Stomach (tissue), 9 donors: ENCODE results near the gene CD81. TPM values are rescaled to one million over a fixed set of nuclear protein-coding genes. Genes with fewer than 3 reads are reported as not detected.

Source experiments
- DNase-seq, 2 donors: peaks; one replicate each; pipeline versions ENCODE4 v3.0.0 to v3.0.0-alpha.2; 2013 to 2019
- H3K27ac ChIP-seq, 5 donors: fragments of 200-600 bp in 4 of 5; sonication (generic) in 4 of 5; one replicate each; pipeline ENCODE4 v1.5.1; 2013 to 2019; ENCODE audit warnings: mild to moderate bottlenecking in 1 of 5, moderate library complexity in 1 of 5
- H3K27me3 ChIP-seq, 3 donors: fragments of 200-600 bp; sonication (generic); one replicate each; pipeline ENCODE4 v1.5.1; 2017 to 2019; ENCODE audit warnings: mixed run types in 1 of 3
- H3K36me3 ChIP-seq, 4 donors: fragments of 200-600 bp; sonication (generic); 1 replicate in 3 of 4; 2 replicates in 1 of 4; pipeline ENCODE4 v1.5.1; 2016 to 2019
- H3K4me1 ChIP-seq, 4 donors: fragments of 200-600 bp; sonication (generic); one replicate each; pipeline ENCODE4 v1.5.1; 2016 to 2019
- H3K4me3 ChIP-seq, 4 donors: fragments of 200-600 bp; sonication (generic) in 3 of 4; one replicate each; pipeline ENCODE4 v1.5.1; 2016 to 2019; ENCODE audit warnings: mild to moderate bottlenecking in 1 of 4
- H3K9me3 ChIP-seq, 4 donors: fragments of 200-600 bp; sonication (generic); one replicate each; pipeline ENCODE4 v1.5.1; 2016 to 2019
- CTCF ChIP-seq, 7 experiments: fragments of 450-650 bp in 4 of 7; fragments of 200-600 bp in 3 of 7; sonication (generic) in 3 of 7; IDR thresholded peaks; one replicate each; pipeline ENCODE4 v1.5.1; 2016 to 2019; ENCODE audit warnings: antibody characterized with exemption in 7 of 7, control low read depth in 2 of 7, mild to moderate bottlenecking in 1 of 7
- EP300 ChIP-seq: sonication (generic); formaldehyde crosslinking; IDR thresholded peaks from one replicate; pipeline ENCODE4 v1.6.1; 2017; ENCODE audit warnings: antibody characterized with exemption
- POLR2A ChIP-seq, 4 donors: fragments of 450-650 bp; IDR thresholded peaks; one replicate each; pipeline ENCODE4 v1.6.1; 2016; ENCODE audit warnings: antibody characterized with exemption in 4 of 4, control low read depth in 2 of 4, mild to moderate bottlenecking in 1 of 4, moderate library complexity in 1 of 4
- POLR2AphosphoS5 ChIP-seq, 3 donors: sonication (generic); formaldehyde crosslinking; IDR thresholded peaks; one replicate each; pipeline ENCODE4 v1.6.1; 2016; ENCODE audit warnings: antibody characterized with exemption in 3 of 3
- WGBS, 5 donors: extraction: QIAGEN DNeasy Blood & Tissue Kit in 3 of 5; methylation state at CpG; one replicate each; pipeline versions ENCODE4 v1.1.5 to v1.1.7; 2013 to 2018; 5-methylcytosine and 5-hydroxymethylcytosine counted together
- intact Hi-C: fragments of 100-400 bp; cut with DNase I; formaldehyde crosslinking; loops from one replicate; pipeline ENCODE4 v1.15.1; 2023; ENCODE audit warnings: low total_unique reads
- polyA plus RNA-seq, 3 donors: library from polyadenylated mRNA; stranded (reverse); fragments of 200-250 nt; gene quantifications; one replicate each; pipeline ENCODE4 v1.2.3, GENCODE V29; 2013
- total RNA-seq, 5 donors: library from RNA; depleted of rRNA; stranded (reverse); fragments of >200 nt; gene quantifications; one replicate each; pipeline versions ENCODE4 v1.1.0 to v1.2.3, GENCODE V29; 2014 to 2016
- donor health status: healthy with polysubstance abuse.
- donor health status: Bipolar disorder and iron deficiency.
- donor health status: healthy.

Gene CD81
- total and polyA plus RNA-seq, 8 donors, result 95.0 to 327 (median 223) TPM

- H3K4me1 ChIP-seq, result peaks cover 46 to 69% (median 65%) of the 10 kb centered on the region in 4 donors
- no peaks in the 10 kb centered on the region for H3K36me3 ChIP-seq
- TF ChIP-seq POLR2A (IDR thresholded peaks at IDR 0.05), result no peak
- H3K4me3 ChIP-seq, result peak overlapping the region; percentile 82 to 98 (median 95)
- no peaks in the 10 kb centered on the region for H3K9me3 ChIP-seq
- peak overlapping the region; percentile 91 to 99 (median 98) for H3K27ac ChIP-seq
- WGBS, 5 donors, result 1% methylated on average over 20 to 88 of the region's 88 CpGs
- no peaks in the 10 kb centered on the region for H3K27me3 ChIP-seq
- DNase-seq, result peak; percentile 69 to 93
- intact Hi-C loops, result no loop called here
Measured at GRCh38 chr11:2377511-2378443, 667 bp downstream of the CD81 start.

GRCh38 chr11:2378527-2379210 lies 1.6 kb downstream of the CD81 start:
- no peaks in the 10 kb centered on the region for H3K36me3 ChIP-seq
- TF ChIP-seq POLR2A (IDR thresholded peaks at IDR 0.05) (no peak), EP300 (no peak), POLR2AphosphoS5 (IDR thresholded peaks at IDR 0.05) (no peak), CTCF (IDR thresholded peaks at IDR 0.05) (no peak)
- no peaks in the 10 kb centered on the region for H3K9me3 ChIP-seq
- WGBS, 5 donors, result 11 to 25% (median 19%) methylated on average over 15 to 23 of the region's 23 CpGs
- peak overlapping the region; percentile 91 to 99 (median 98) for H3K27ac ChIP-seq
- H3K4me3 ChIP-seq, result peak overlapping the region; percentile 82 to 98 (median 95)
- peak in 1 of 2 donors; percentile 85 for DNase-seq
- H3K27me3 ChIP-seq, result no peaks in the 10 kb centered on the region
- intact Hi-C loops, result no loop called here
- H3K4me1 ChIP-seq, result peaks cover 55 to 78% (median 74%) of the 10 kb centered on the region in 4 donors

DNA sequence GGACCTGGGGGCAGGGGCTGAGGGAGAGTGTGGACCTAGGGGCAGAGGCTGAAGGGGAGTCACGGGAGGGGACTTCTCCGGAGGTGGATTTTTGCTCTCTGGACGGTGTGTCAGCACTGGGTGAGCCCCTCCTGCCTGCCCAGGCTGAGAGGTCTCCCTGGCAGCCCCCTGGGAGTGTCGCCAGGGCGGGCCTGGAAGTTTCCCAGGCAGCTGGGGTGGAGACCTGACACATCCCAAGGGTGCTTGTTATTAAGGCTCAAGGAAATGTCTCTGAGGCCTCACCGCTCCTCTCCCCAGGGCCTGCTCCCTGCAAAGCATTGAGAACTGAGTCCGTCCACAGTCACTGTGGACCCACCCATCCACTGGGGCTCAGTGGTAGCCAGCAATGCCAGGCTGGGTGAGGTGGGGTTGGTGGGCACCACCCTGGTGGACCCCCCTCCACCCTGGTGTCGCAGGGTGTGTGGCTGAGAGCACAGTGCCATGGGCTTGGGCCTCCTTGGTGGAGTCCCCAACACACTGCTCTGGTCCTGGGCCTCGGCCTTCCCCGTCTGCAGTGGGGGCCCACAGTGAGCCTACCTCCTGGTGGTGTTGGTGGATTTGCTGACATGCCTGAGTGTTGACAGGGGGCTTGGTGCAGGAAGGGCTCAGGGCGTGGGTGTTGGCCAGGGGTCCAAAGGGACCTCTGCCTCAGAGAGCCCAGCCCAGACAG lies 2.5 kb downstream of the CD81 start:
- Histone ChIP-seq H3K27ac (peak overlapping the region; percentile 19 to 99 (median 98)), H3K36me3 (no peaks in the 10 kb centered on the region), H3K27me3 (no peaks in the 10 kb centered on the region), H3K4me1 (peaks cover 62 to 88% (median 83%) of the 10 kb centered on the region in 4 donors), H3K9me3 (no peaks in the 10 kb centered on the region), H3K4me3 (peak overlapping the region; percentile 82 to 98 (median 95))
- WGBS, 5 donors, result 42 to 80% (median 66%) methylated on average over 5 to 11 of the region's 11 CpGs
- peak in 1 of 2 donors; percentile 37 for DNase-seq
- intact Hi-C loops, result no loop called here
- no peak for TF ChIP-seq POLR2AphosphoS5 (IDR thresholded peaks at IDR 0.05)

GRCh38 chr11:2380396-2380795 lies 3.3 kb downstream of the CD81 start:
- Histone ChIP-seq H3K4me3 (peak overlapping the region; percentile 13 to 98 (median 88)), H3K4me1 (peaks cover 69 to 94% (median 89%) of the 10 kb centered on the region in 4 donors), H3K9me3 (no peaks in the 10 kb centered on the region), H3K27ac (peak overlapping the region; percentile 39 to 99 (median 98)), H3K36me3 (peaks cover 0 to 7% (median 2%) of the 10 kb centered on the region in 4 donors), H3K27me3 (no peaks in the 10 kb centered on the region)
- DNase-seq, result peak in 1 of 2 donors; percentile 15
- 64 to 81% (median 79%) methylated on average over 6 to 13 of the region's 13 CpGs for WGBS, 5 donors
- TF ChIP-seq EP300, result no peak
- no peak for TF ChIP-seq POLR2AphosphoS5 (IDR thresholded peaks at IDR 0.05)
- no peak for TF ChIP-seq POLR2A (IDR thresholded peaks at IDR 0.05)
- TF ChIP-seq CTCF (IDR thresholded peaks at IDR 0.05), result no peak
- intact Hi-C loops, result no loop called here
